GM10248 (cell line): Measurements from ENCODE around the gene NSMF.

Experiments
- CTCF ChIA-PET: fragments of 300-600 bp; sonication (Branson Sonifier 250); formaldehyde crosslinking; extraction: SDS; loops from one replicate; lab custom pipeline; 2021; ENCODE audit warnings: antibody characterized with exemption; lab: Yijun Ruan, JAX
- POLR2A ChIA-PET: fragments of 350-650 bp; sonication (Branson Sonifier 250); formaldehyde crosslinking; extraction: SDS; loops from one replicate; lab custom pipeline; 2020; ENCODE audit warnings: antibody characterized with exemption; lab: Yijun Ruan, JAX
- DNase-seq: peaks from one replicate; pipeline ENCODE4 v3.0.0; 2012; ENCODE audit errors: extremely low spot score
- TF ChIP-seq, protein P1 (sequence below): IDR thresholded peaks from 2 replicates; pipeline ENCODE4 v1.5.1; 2012; ENCODE audit warnings: mild to moderate bottlenecking, low read depth; ENCODE audit errors: extremely low read depth, missing control alignments, control extremely low read depth

The NSMF gene

GRCh38 chr9:137491735-137492432 is 32.8 kb upstream of the NSMF start:
- TF ChIP-seq, protein P1, sequence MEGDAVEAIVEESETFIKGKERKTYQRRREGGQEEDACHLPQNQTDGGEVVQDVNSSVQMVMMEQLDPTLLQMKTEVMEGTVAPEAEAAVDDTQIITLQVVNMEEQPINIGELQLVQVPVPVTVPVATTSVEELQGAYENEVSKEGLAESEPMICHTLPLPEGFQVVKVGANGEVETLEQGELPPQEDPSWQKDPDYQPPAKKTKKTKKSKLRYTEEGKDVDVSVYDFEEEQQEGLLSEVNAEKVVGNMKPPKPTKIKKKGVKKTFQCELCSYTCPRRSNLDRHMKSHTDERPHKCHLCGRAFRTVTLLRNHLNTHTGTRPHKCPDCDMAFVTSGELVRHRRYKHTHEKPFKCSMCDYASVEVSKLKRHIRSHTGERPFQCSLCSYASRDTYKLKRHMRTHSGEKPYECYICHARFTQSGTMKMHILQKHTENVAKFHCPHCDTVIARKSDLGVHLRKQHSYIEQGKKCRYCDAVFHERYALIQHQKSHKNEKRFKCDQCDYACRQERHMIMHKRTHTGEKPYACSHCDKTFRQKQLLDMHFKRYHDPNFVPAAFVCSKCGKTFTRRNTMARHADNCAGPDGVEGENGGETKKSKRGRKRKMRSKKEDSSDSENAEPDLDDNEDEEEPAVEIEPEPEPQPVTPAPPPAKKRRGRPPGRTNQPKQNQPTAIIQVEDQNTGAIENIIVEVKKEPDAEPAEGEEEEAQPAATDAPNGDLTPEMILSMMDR: no peak
- no peak for DNase-seq
- CTCF ChIA-PET: no interaction called here
- POLR2A ChIA-PET: no interaction called here

GRCh38 chr9:137490532-137491186 is 31.5 kb upstream of the NSMF start:
- no peak for DNase-seq
- TF ChIP-seq, protein P1: no peak
- ChIA-PET POLR2A (no interaction called here), CTCF (no interaction called here)

- POLR2A ChIA-PET: no interaction called here
- CTCF ChIA-PET: no interaction called here
- no peak for DNase-seq
- TF ChIP-seq, protein P1: no peak
These were observed 29.8 kb upstream of the NSMF start for GRCh38 chr9:137488906-137489305.

GRCh38 chr9:137488327-137488653 is 29.2 kb upstream of the NSMF start:
- ChIA-PET CTCF (no interaction called here), POLR2A (no interaction called here)
- TF ChIP-seq, protein P1: no peak
- no peak for DNase-seq

DNA sequence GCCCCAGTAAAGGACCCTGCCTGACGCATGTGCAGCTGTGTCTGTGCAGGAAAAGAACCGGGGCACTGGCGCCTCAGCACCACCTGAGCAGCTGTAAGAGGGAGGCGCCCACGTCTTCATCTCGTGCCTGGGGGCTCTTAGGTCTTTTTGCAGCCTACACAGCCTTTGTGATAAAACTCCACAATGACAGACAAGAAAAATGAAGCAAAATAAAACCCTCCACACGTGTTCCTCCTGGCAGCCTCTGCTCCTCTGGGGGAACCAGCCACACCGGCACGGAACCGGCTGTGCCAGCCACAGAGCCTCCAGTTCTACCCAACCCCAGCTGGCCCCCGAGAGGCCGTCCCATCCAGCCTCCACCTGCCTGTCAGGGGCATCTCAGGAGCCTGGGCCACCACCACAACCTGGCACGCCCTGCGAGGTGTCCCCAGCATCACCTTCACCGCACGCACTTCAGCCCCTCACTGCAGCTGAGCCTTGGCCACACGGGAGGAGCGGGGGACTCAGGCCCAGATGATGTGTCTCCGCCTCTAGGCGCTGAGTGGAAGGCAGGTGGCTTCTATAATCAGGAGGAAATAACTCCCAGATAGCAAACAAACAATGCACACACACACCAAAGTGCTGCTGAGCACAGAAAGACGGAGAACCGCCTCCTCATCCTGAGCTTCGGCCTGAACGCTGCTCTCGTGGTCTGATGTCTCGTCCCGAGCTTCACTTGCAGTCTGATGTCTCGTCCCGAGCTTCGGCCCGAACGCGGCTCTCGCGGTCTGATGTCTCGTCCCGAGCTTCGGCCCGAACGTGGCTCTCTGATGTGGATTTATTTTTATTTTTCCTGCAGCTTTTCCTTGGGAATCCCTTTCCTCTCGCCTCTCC is 28.6 kb upstream of the NSMF start:
- CTCF ChIA-PET: interaction anchor here (1.2 kb wide), 1 partner anchor 22 kb away, joined by 6 read pairs; no protein-coding TSS in a partner anchor
- DNase-seq: no peak
- POLR2A ChIA-PET: no interaction called here
- TF ChIP-seq, protein P1: no peak
